HG02610 (cell line): ENCODE data around the gene PCDHGB2.
A peak's percentile ranks its signal among the peaks of the same experiment; 100 is the strongest.
"Not testable (repeated sequence)": the region's sequence is repeated elsewhere in the genome, so short reads cannot be mapped to it uniquely, and the experiment has no call there.

Experiments used
- ATAC-seq: cut with Tn5 transposase; IDR thresholded peaks from one replicate; pipeline ENCODE4 v1.9.1; 2021; ENCODE audit warnings: mild to moderate bottlenecking, moderate library complexity; ENCODE audit not compliant: unreplicated experiment

PCDHGB2 gene

DNA sequence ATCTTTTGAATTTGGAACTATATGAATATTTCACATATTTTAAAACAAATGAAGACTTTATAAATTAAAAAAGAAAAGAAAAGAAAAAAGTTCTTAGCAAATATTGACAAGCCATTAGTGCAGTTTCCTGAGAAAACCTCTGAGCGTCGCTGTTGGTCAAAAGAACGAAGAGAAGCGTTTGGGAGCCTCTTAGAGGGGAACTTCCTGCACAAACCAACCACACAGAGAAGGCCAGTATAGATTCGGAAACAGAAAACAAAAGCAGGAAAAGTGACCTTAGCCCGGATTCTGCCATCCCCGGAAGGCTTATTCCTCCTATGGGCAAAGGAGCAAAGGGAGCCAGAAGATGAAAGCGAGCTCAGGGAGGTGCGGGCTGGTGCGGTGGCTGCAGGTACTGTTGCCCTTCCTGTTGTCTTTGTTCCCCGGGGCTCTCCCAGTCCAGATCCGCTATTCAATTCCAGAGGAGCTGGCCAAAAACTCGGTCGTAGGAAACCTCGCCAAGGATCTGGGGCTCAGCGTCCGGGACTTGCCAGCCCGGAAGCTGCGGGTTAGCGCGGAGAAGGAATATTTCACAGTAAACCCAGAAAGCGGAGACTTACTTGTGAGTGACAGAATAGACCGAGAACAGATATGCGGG is at the start of gene PCDHGB2:
Gene PCDHGB2 (plus strand): TSS at position 205 of the 637 bp plus-strand sequence. CDS start 142 bp downstream, at position 347.
- peak; percentile 79 for ATAC-seq

GRCh38 chr5:141313711-141314110 is 46.1 kb upstream of the PCDHGB2 start:
- no peak for ATAC-seq

DNA sequence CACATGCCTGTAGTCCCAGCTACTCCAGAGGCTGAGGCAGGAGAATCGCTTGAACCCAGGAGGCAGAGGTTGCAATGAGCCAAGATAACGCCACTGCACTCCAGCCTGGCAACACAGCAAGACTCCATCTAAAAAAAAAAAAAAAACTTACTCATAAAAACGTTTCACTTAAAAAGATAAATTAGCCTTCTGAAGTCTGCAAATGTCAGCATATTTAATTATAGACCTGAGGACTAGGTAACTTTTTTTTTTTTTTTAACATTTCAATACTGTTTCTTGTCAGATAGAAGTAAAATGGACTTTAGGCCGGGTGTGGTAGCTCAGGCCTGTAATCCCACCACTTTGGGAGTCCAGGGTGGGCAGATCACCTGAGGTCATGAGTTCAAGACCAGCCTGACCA is 42.8 kb upstream of the PCDHGB2 start:
- ATAC-seq, result not testable (repeated sequence)

- no peak for ATAC-seq
Observed at GRCh38 chr5:141319202-141319601, 40.6 kb upstream of the PCDHGB2 start.

DNA sequence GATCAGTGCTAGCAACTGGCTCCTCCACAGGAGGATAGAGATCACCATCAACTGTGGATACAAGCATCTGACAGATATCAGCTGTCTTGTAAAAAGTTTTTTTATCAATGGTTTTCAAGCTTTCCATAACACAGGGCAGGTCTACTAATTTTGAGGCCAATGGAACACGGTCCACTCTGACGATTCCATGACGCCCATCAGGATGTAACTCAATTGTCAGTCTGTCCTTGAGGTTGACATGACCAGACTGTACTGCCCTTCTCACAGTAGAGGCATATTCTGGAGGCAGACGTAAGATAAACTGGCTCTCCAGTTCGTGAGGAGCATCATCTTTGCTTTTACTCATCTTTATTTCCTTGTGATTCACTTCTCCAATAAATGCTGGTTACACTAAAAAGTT is 40.1 kb upstream of the PCDHGB2 start:
- no peak for ATAC-seq

DNA sequence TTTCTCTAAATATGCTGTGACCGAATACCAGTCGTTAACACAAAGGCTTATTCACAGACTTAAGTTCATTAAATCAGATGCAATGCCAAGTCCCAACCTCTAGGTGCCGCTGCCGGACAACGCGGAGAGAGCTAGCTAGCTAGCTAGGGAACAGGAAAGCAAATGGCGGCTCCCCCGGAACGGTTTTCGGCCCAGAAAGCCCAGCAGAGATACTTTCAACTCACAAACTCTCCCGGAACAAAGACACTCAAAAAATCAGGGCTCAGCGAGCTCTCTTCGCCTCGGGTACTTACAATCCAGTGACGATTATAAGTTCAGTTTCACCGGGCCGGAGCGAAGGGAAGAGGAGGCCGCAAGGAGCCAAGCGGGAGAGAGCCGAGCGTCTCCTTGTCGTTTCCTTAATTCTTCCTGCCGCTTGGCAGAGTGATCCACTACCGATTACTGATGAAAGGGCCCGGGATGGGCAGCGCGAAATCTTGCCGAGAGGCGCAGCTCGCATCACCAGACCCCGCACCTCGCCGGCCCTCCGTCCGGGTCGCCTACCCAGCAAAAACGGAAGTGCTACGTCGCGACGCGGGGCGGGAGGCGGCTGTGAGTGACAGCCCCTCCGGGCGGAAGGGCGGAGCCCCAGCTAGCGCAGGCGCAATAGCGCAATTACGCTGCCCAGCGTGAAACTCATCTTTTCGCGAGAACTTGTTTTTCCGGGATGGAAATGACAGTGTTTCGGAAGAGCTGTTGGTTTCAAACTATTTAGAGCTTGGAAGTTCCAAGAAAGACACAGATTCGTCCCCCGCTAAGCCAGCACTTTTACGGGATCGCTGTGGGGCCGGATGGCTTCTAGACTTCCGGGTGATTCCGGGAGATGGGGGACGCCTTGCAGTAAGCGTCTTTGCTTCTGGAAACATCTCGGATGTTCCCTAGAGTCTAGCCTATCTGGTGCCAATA is 39.3 kb upstream of the PCDHGB2 start, which contains the start of gene TAF7:
Gene TAF7 (minus strand): TSS at position 560 of the 945 bp plus-strand sequence. CDS start 740 bp downstream, outside the sequence.
- peak; percentile 94 for ATAC-seq

- ATAC-seq, result no peak
Observed at GRCh38 chr5:141322261-141322660, 37.5 kb upstream of the PCDHGB2 start.

- peak; percentile 67 for ATAC-seq
Observed at GRCh38 chr5:141326088-141326854, 33.5 kb upstream of the PCDHGB2 start.

- no peak for ATAC-seq
Observed at GRCh38 chr5:141328231-141328630, 31.6 kb upstream of the PCDHGB2 start.

DNA sequence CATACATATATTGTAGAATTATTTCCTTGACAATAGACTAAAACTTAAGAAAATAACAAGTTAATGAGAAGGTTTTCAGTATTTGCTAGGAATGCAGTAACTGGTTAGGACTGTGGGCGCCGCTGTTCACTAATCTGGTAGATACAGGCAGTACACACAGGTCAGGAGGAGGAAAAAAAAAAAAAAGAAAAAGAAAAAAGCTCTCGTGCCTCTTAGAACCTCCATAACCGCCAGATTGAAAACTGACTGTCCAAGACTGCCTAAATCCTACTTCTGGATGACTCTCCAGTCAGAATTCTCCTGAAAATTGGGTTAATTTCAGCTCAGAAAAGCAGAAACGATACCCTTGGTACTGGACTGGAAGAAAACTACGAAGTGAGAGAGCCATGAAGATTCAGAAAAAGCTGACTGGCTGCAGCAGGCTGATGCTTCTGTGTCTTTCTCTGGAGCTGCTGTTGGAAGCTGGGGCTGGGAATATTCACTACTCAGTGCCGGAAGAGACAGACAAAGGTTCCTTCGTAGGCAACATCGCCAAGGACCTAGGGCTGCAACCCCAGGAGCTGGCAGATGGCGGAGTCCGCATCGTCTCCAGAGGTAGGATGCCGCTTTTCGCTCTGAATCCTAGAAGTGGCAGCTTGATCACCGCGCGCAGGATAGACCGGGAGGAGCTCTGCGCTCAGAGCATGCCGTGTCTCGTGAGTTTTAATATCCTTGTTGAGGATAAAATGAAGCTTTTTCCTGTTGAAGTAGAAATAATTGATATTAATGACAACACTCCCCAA is 29.3 kb upstream of the PCDHGB2 start, which contains the start of gene PCDHGA1:
Gene PCDHGA1 (plus strand): TSS at position 216 of the 782 bp plus-strand sequence.
- no peak for ATAC-seq

- not testable (repeated sequence) for ATAC-seq
Observed at GRCh38 chr5:141332571-141332970, 27.2 kb upstream of the PCDHGB2 start.

- no peak for ATAC-seq
Observed at GRCh38 chr5:141338538-141339306, 21.1 kb upstream of the PCDHGB2 start, which contains the start of gene PCDHGA2. TSS of gene PCDHGA2 (plus strand) at chr5:141338760.

- ATAC-seq, result not testable (repeated sequence)
Observed at GRCh38 chr5:141340781-141341354, 18.9 kb upstream of the PCDHGB2 start.

DNA sequence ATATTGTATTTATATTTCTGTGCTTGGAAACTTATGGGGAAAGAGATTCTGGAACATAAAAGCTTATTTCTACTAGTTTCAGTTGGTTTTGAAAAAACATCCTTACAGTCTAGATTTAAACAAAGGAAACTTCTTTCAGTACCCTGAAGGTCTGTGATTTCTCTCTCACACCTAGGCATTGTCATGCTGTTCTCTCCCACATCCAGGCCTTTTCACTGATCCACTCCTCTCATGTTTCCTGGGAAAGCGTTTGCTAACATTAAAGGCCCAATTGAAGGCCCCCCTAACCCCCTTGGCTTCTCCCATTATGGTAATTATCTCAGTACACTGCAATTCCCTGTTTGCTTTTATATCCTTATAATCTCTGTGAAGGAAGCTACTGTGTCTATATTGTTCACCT is 17.0 kb upstream of the PCDHGB2 start:
- ATAC-seq, result no peak

DNA sequence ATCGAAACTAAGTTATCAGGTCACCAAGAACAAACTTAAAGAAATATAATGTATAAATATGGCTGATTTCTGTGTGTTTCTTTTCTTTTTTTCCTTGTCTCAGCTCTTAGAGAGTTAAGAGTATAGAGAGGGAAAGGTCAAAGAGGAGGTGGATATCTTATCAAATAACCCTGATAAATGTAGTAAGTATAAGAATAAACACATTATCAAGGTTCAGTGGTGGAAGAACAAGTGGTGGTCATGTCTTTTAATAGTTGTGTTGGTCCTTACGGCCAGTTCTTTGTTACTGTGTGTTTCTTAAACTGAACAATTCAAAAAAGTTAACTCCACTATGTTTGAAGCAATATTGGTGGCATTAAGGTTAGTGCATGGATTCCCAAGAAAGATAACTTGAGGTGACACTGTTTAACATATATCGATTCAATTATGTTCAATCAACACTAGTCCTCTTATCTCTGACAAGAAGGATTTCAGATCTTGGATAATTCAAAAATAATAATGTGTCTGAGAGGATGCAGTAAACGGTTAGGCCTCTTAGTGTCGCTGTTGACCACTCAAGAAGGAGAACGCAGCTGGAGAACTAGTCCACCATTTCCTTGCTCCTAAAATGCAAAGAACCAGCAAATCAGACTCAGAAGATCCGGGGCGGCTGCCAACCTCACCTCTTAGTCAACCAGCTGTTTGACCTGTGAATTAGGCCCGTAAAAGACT is 16.4 kb upstream of the PCDHGB2 start, which contains the start of gene PCDHGA3:
Gene PCDHGA3 (plus strand): TSS at position 588 of the 711 bp plus-strand sequence. CDS start 205 bp downstream, outside the sequence.
- no peak for ATAC-seq

GRCh38 chr5:141343953-141344463 is 15.8 kb upstream of the PCDHGB2 start:
- ATAC-seq, result no peak

DNA sequence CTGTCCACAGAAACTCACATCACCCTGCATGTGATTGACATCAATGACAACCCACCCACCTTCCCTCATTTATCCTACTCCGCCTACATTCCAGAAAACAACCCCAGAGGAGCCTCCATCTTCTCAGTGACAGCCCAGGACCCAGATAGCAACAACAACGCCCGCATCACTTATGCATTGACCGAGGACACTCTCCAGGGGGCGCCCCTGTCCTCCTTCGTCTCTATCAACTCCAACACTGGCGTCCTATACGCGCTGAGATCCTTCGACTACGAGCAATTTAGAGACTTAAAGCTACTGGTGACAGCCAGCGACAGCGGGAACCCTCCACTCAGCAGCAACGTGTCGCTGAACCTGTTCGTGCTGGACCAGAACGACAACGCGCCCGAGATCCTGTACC is 14.5 kb upstream of the PCDHGB2 start:
- ATAC-seq, result no peak

DNA sequence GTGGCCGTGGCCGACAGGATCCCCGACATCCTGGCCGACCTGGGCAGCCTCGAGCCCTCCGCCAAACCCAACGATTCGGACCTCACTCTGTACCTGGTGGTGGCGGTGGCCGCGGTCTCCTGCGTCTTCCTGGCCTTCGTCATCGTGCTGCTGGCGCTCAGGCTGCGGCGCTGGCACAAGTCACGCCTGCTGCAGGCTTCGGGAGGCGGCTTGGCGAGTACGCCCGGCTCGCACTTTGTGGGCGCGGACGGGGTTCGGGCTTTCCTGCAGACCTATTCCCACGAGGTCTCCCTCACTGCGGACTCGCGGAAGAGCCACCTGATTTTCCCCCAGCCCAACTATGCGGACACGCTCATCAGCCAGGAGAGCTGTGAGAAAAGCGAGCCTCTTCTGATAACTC is 13.8 kb upstream of the PCDHGB2 start:
- not testable (repeated sequence) for ATAC-seq
